ENCODE data around the gene RAB8B.

- no peak for TF ChIP-seq POLR2A (IDR thresholded peaks at IDR 0.05; ENCODE audit: low read length)
- no peak for TF ChIP-seq GATA1 (IDR thresholded peaks at IDR 0.05; ENCODE audit: low read depth, low read length)
These were observed 97.7 kb downstream of the RAB8B start for GRCh38 chr15:63287109-63287508.
